HepG2 (cell line): ENCODE data around the gene KCNIP4.

Experiments used
- ATF7 ChIP-seq, 2 experiments: fragments of 450-650 bp in 1 of 2; sonication (generic) in 1 of 2; formaldehyde crosslinking in 1 of 2; IDR thresholded peaks; 2 replicates each; pipeline versions ENCODE4 v1.4.0 to v1.6.1; 2016 to 2020; ENCODE audit warnings: antibody characterized with exemption in 1 of 2, mild to moderate bottlenecking in 1 of 2, missing genetic modification reagents in 1 of 2
- EZH2 ChIP-seq: conservative IDR thresholded peaks from 2 replicates; pipeline ENCODE4 v1.6.1; 2012; ENCODE audit warnings: mild to moderate bottlenecking, low read depth, low read length, moderate library complexity
- HOXA7 ChIP-seq: sonication (generic); formaldehyde crosslinking; IDR thresholded peaks from 2 replicates; pipeline ENCODE4 v1.8.1; 2022; ENCODE audit warnings: mild to moderate bottlenecking, missing genetic modification reagents, moderate library complexity
- JARID2 ChIP-seq: sonication (generic); formaldehyde crosslinking; IDR thresholded peaks from 2 replicates; pipeline ENCODE4 v1.8.1; 2023; ENCODE audit warnings: missing genetic modification reagents, inconsistent platforms; ENCODE audit not compliant: insufficient replicate concordance
- NFIC ChIP-seq: IDR thresholded peaks from 2 replicates; pipeline ENCODE4 v1.6.1; 2012; ENCODE audit warnings: mild to moderate bottlenecking, low read length, inconsistent platforms
- STAT5B ChIP-seq: sonication (generic); formaldehyde crosslinking; IDR thresholded peaks from 2 replicates; pipeline ENCODE4 v1.4.0; 2020; ENCODE audit warnings: missing genetic modification reagents
- ZNF615 ChIP-seq: sonication (generic); formaldehyde crosslinking; IDR thresholded peaks from 2 replicates; pipeline ENCODE4 v1.5.0; 2020; ENCODE audit warnings: mild to moderate bottlenecking, missing genetic modification reagents, borderline replicate concordance
- TF ChIP-seq, protein P1 (sequence below): sonication (generic); formaldehyde crosslinking; IDR thresholded peaks from 2 replicates; pipeline ENCODE4 v1.5.0; 2020; ENCODE audit warnings: mild to moderate bottlenecking, missing genetic modification reagents, moderate library complexity
- TF ChIP-seq, protein P2 (sequence below): sonication (generic); formaldehyde crosslinking; IDR thresholded peaks from 2 replicates; pipeline ENCODE4 v1.8.0; 2023; ENCODE audit warnings: mild to moderate bottlenecking, missing genetic modification reagents

DNA sequence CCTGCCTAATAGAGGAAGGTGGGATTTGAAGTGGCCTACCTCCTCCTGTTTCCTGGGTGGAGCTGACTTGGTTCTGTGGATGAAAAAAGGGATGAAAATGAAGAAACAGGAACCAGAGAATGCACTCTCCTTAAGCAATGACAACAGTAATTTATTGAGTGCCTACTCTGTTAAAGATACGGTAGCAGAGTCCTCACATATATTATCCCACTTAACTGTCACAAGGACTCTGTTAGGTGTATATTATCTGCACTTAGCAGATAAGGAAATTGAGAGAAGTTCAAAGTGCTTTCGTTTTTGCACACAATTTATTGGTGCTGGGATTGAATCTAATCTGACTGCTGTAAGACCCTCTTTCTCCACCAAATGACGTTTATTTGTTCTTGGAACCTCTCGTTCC is 947.1 kb downstream of the KCNIP4 start:
- TF ChIP-seq ATF7 (IDR thresholded peaks at IDR 0.05) (no peak), ATF7 (CRISPR knock-in tag; IDR thresholded peaks at IDR 0.05) (no peak), ZNF615 (CRISPR knock-in tag) (no peak), EZH2 (no peak), NFIC (no peak), HOXA7 (CRISPR knock-in tag) (no peak), JARID2 (no peak), STAT5B (CRISPR knock-in tag) (no peak)
- TF ChIP-seq, protein P1, sequence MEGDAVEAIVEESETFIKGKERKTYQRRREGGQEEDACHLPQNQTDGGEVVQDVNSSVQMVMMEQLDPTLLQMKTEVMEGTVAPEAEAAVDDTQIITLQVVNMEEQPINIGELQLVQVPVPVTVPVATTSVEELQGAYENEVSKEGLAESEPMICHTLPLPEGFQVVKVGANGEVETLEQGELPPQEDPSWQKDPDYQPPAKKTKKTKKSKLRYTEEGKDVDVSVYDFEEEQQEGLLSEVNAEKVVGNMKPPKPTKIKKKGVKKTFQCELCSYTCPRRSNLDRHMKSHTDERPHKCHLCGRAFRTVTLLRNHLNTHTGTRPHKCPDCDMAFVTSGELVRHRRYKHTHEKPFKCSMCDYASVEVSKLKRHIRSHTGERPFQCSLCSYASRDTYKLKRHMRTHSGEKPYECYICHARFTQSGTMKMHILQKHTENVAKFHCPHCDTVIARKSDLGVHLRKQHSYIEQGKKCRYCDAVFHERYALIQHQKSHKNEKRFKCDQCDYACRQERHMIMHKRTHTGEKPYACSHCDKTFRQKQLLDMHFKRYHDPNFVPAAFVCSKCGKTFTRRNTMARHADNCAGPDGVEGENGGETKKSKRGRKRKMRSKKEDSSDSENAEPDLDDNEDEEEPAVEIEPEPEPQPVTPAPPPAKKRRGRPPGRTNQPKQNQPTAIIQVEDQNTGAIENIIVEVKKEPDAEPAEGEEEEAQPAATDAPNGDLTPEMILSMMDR (CRISPR knock-in tag), result no peak
- TF ChIP-seq, protein P2, sequence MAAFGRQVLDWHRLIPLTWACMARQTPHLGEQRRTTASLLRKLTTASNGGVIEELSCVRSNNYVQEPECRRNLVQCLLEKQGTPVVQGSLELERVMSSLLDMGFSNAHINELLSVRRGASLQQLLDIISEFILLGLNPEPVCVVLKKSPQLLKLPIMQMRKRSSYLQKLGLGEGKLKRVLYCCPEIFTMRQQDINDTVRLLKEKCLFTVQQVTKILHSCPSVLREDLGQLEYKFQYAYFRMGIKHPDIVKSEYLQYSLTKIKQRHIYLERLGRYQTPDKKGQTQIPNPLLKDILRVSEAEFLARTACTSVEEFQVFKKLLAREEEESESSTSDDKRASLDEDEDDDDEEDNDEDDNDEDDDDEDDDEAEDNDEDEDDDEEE (CRISPR knock-in tag), result no peak
